ENCODE measurements around the gene MYO3B.

MYO3B gene

GRCh38 chr2:170221317-170222288 lies 43.7 kb downstream of the MYO3B start:
- H3K36me3 ChIP-seq (ENCODE audit: control insufficient read depth in 2 of 2, insufficient read depth in 1 of 2, low read length in 2 of 2): no peaks in the 10 kb centered on the region
- no peaks in the 10 kb centered on the region for H3K9me3 ChIP-seq (ENCODE audit: control insufficient read depth, insufficient read depth, low read depth, low read length)
- H3K4me3 ChIP-seq (ENCODE audit: low read depth, low read length): no peak overlapping the region
- ChIA-PET CTCF (interaction anchor here (0.6 to 1.5 kb wide), 4 partner anchors 11 to 624 kb away, joined by 3 to 6 read pairs (median 4); no protein-coding TSS in a partner anchor), POLR2A (no interaction called here)
- no peaks in the 10 kb centered on the region for H3K4me1 ChIP-seq (ENCODE audit: control insufficient read depth, insufficient read depth, low read length)
- H3K27ac ChIP-seq (ENCODE audit: extremely low read depth, low read depth, low read length): peak overlapping the region; percentile 55
- TF ChIP-seq, protein P1, sequence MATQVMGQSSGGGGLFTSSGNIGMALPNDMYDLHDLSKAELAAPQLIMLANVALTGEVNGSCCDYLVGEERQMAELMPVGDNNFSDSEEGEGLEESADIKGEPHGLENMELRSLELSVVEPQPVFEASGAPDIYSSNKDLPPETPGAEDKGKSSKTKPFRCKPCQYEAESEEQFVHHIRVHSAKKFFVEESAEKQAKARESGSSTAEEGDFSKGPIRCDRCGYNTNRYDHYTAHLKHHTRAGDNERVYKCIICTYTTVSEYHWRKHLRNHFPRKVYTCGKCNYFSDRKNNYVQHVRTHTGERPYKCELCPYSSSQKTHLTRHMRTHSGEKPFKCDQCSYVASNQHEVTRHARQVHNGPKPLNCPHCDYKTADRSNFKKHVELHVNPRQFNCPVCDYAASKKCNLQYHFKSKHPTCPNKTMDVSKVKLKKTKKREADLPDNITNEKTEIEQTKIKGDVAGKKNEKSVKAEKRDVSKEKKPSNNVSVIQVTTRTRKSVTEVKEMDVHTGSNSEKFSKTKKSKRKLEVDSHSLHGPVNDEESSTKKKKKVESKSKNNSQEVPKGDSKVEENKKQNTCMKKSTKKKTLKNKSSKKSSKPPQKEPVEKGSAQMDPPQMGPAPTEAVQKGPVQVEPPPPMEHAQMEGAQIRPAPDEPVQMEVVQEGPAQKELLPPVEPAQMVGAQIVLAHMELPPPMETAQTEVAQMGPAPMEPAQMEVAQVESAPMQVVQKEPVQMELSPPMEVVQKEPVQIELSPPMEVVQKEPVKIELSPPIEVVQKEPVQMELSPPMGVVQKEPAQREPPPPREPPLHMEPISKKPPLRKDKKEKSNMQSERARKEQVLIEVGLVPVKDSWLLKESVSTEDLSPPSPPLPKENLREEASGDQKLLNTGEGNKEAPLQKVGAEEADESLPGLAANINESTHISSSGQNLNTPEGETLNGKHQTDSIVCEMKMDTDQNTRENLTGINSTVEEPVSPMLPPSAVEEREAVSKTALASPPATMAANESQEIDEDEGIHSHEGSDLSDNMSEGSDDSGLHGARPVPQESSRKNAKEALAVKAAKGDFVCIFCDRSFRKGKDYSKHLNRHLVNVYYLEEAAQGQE (tag by site-specific recombination; IDR thresholded peaks at IDR 0.05): no peak
- peak; percentile 52; the same call in 1 of the 2 replicates for TF ChIP-seq ZNF121 (tag by site-specific recombination; IDR thresholded peaks at IDR 0.05)
- peak; percentile 12; the same call in 1 of the 2 replicates for TF ChIP-seq ZNF660 (tag by site-specific recombination; IDR thresholded peaks at IDR 0.05)
- TF ChIP-seq HOXA7 (CRISPR knock-in tag; IDR thresholded peaks at IDR 0.05; ENCODE audit: borderline replicate concordance): no peak
- no peak for TF ChIP-seq ZNF132 (tag by site-specific recombination; IDR thresholded peaks at IDR 0.05; ENCODE audit: borderline replicate concordance)
- no peak for TF ChIP-seq ZSCAN30 (tag by site-specific recombination; IDR thresholded peaks at IDR 0.05)
- no peak for TF ChIP-seq KLF9 (tag by site-specific recombination; IDR thresholded peaks at IDR 0.05; ENCODE audit: low read depth)
- no peak for TF ChIP-seq ZNF548 (tag by site-specific recombination; IDR thresholded peaks at IDR 0.05)
- TF ChIP-seq CTCF (tag by site-specific recombination; IDR thresholded peaks at IDR 0.05): no peak
- TF ChIP-seq ZNF223 (tag by site-specific recombination; IDR thresholded peaks at IDR 0.05): no peak
- no peak for TF ChIP-seq WT1 (tag by site-specific recombination; IDR thresholded peaks at IDR 0.05)
- TF ChIP-seq BCL11B (tag by site-specific recombination; IDR thresholded peaks at IDR 0.05; ENCODE audit: low read depth): no peak
- TF ChIP-seq TRIM28 (IDR thresholded peaks at IDR 0.05; ENCODE audit: borderline replicate concordance, low read length): no peak
- no peak for TF ChIP-seq ZNF350 (tag by site-specific recombination; IDR thresholded peaks at IDR 0.05)
- TF ChIP-seq ZNF510 (tag by site-specific recombination; IDR thresholded peaks at IDR 0.05; ENCODE audit: insufficient replicate concordance): no peak
- no peak for TF ChIP-seq ZNF16 (tag by site-specific recombination; IDR thresholded peaks at IDR 0.05; ENCODE audit: low read depth)
- TF ChIP-seq ZNF530 (tag by site-specific recombination; IDR thresholded peaks at IDR 0.05; ENCODE audit: low read depth): no peak
- TF ChIP-seq ZNF140 (tag by site-specific recombination; IDR thresholded peaks at IDR 0.05): no peak; the same call in 1 of the 2 replicates
- TF ChIP-seq ZFP3 (tag by site-specific recombination; IDR thresholded peaks at IDR 0.05; ENCODE audit: low read depth): no peak
- TF ChIP-seq ZBTB17 (tag by site-specific recombination; IDR thresholded peaks at IDR 0.05): no peak
- TF ChIP-seq, protein P2, sequence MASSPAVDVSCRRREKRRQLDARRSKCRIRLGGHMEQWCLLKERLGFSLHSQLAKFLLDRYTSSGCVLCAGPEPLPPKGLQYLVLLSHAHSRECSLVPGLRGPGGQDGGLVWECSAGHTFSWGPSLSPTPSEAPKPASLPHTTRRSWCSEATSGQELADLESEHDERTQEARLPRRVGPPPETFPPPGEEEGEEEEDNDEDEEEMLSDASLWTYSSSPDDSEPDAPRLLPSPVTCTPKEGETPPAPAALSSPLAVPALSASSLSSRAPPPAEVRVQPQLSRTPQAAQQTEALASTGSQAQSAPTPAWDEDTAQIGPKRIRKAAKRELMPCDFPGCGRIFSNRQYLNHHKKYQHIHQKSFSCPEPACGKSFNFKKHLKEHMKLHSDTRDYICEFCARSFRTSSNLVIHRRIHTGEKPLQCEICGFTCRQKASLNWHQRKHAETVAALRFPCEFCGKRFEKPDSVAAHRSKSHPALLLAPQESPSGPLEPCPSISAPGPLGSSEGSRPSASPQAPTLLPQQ (tag by site-specific recombination; IDR thresholded peaks at IDR 0.05): no peak
- TF ChIP-seq, protein P3, sequence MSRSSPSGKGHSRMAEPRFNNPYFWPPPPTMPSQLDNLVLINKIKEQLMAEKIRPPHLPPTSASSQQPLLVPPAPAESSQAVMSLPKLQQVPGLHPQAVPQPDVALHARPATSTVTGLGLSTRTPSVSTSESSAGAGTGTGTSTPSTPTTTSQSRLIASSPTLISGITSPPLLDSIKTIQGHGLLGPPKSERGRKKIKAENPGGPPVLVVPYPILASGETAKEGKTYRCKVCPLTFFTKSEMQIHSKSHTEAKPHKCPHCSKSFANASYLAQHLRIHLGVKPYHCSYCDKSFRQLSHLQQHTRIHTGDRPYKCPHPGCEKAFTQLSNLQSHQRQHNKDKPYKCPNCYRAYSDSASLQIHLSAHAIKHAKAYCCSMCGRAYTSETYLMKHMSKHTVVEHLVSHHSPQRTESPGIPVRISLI (tag by site-specific recombination; IDR thresholded peaks at IDR 0.05): 0 out of 2 replicates have a peak, but pooled peaks have one; percentile 23
- no peak for TF ChIP-seq ZNF19 (tag by site-specific recombination; IDR thresholded peaks at IDR 0.05; ENCODE audit: low read depth)
- TF ChIP-seq SETDB1 (IDR thresholded peaks at IDR 0.05; ENCODE audit: insufficient read length, low read length): peak; percentile 31
- no peak for TF ChIP-seq ZNF830 (tag by site-specific recombination; IDR thresholded peaks at IDR 0.05; ENCODE audit: low read depth)
- TF ChIP-seq ZIC2 (tag by site-specific recombination; IDR thresholded peaks at IDR 0.05): 0 out of 2 replicates have a peak, but pooled peaks have one; percentile 20
- no peak for TF ChIP-seq ZBTB49 (tag by site-specific recombination; IDR thresholded peaks at IDR 0.05; ENCODE audit: low read depth)

Measured in HEK293 (cell line).